NCI-H187 (cell line): ENCODE measurements around the gene SHISAL2A.
A peak's percentile ranks its signal among the peaks of the same experiment; 100 is the strongest.

Experiments used
- DNase-seq, 2 experiments: peaks; one replicate each; lab custom pipeline; 2025; lab: John Stamatoyannopoulos, UW

SHISAL2A gene

GRCh38 chr1:52659851-52660596, 27.1 kb downstream of the SHISAL2A start:
- DNase-seq: no peak

GRCh38 chr1:52660807-52661206, 27.8 kb downstream of the SHISAL2A start:
- DNase-seq: no peak

GRCh38 chr1:52662645-52663313, 29.8 kb downstream of the SHISAL2A start:
- DNase-seq: peak; percentile 21 to 32

GRCh38 chr1:52663716-52664115, 30.7 kb downstream of the SHISAL2A start:
- no peak for DNase-seq

GRCh38 chr1:52665006-52665941, 32.3 kb downstream of the SHISAL2A start:
- DNase-seq: no peak

- DNase-seq: no peak
Observed at GRCh38 chr1:52667290-52667689, 34.3 kb downstream of the SHISAL2A start.

- DNase-seq: no peak
Observed at GRCh38 chr1:52667984-52668383, 35.0 kb downstream of the SHISAL2A start.

GRCh38 chr1:52668711-52669110, 35.7 kb downstream of the SHISAL2A start:
- no peak for DNase-seq

- no peak for DNase-seq
Observed at GRCh38 chr1:52669696-52670095, 36.7 kb downstream of the SHISAL2A start.

GRCh38 chr1:52670604-52671003, 37.6 kb downstream of the SHISAL2A start:
- DNase-seq: no peak

- no peak for DNase-seq
Observed at GRCh38 chr1:52672946-52673345, 40.0 kb downstream of the SHISAL2A start.

GRCh38 chr1:52673513-52673912, 40.5 kb downstream of the SHISAL2A start:
- DNase-seq: no peak

GRCh38 chr1:52674497-52675384, 41.8 kb downstream of the SHISAL2A start:
- DNase-seq: no peak

GRCh38 chr1:52676249-52676903, 43.4 kb downstream of the SHISAL2A start:
- DNase-seq: no peak

- DNase-seq: no peak
Observed at GRCh38 chr1:52677076-52677806, 44.3 kb downstream of the SHISAL2A start.

- no peak for DNase-seq
Observed at GRCh38 chr1:52679048-52679447, 46.1 kb downstream of the SHISAL2A start.

GRCh38 chr1:52679498-52679897, 46.5 kb downstream of the SHISAL2A start:
- no peak for DNase-seq

- DNase-seq: no peak
Observed at GRCh38 chr1:52680353-52680752, 47.4 kb downstream of the SHISAL2A start.

- DNase-seq: no peak
Observed at GRCh38 chr1:52681136-52681535, 48.2 kb downstream of the SHISAL2A start.

GRCh38 chr1:52683367-52683940, 50.5 kb downstream of the SHISAL2A start:
- no peak for DNase-seq
